Keratinocyte (primary cell): ENCODE measurements around the gene DOCK7. TPM values are rescaled to one million over a fixed set of nuclear protein-coding genes. Genes with fewer than 3 reads are reported as not detected.

ENCODE experiments used
- DNase-seq: peaks from one replicate; pipeline ENCODE4 v3.0.0-alpha.2; 2011; ENCODE audit warnings: low read depth, missing footprints, low spot score
- FAIRE-seq: peaks from 2 replicates; lab custom pipeline; 2011; peaks lifted over from hg19 to GRCh38; lab: Jason Lieb, UNC
- H2AFZ ChIP-seq: 2 replicates; pipeline ENCODE4 v1.6.0; 2012; ENCODE audit warnings: low read length, control low read depth, inconsistent platforms; ENCODE audit not compliant: control insufficient read depth
- H3K27ac ChIP-seq: 2 replicates; pipeline ENCODE4 v1.5.1; 2011; ENCODE audit warnings: low read length; ENCODE audit not compliant: control insufficient read depth, insufficient read depth
- H3K27me3 ChIP-seq: 3 replicates; pipeline ENCODE4 v1.6.0; 2011; ENCODE audit warnings: low read length; ENCODE audit not compliant: control insufficient read depth, insufficient read depth; ENCODE audit errors: extremely low read depth
- H3K36me3 ChIP-seq, 2 experiments: 2 replicates in 1 of 2; 3 replicates in 1 of 2; pipeline ENCODE4 v1.5.1; 2011; ENCODE audit warnings: low read length in 2 of 2, mild to moderate bottlenecking in 1 of 2; ENCODE audit not compliant: control insufficient read depth in 2 of 2, insufficient read depth in 2 of 2; ENCODE audit errors: extremely low read depth in 1 of 2
- H3K4me1 ChIP-seq: 3 replicates; pipeline ENCODE4 v1.5.1; 2011; ENCODE audit warnings: low read length; ENCODE audit not compliant: control insufficient read depth, insufficient read depth; ENCODE audit errors: extremely low read depth
- H3K4me2 ChIP-seq: 3 replicates; pipeline ENCODE4 v1.6.0; 2011; ENCODE audit warnings: low read depth, low read length; ENCODE audit not compliant: control insufficient read depth, insufficient read depth; ENCODE audit errors: extremely low read depth
- H3K4me3 ChIP-seq, 3 experiments: fragments of 200-600 bp in 1 of 3; sonication (generic) in 1 of 3; 2 replicates in 2 of 3; 3 replicates in 1 of 3; pipeline ENCODE4 v1.5.1; 2011 to 2016; ENCODE audit warnings: low read length in 3 of 3, mild to moderate bottlenecking in 3 of 3, control low read depth in 2 of 3, inconsistent platforms in 1 of 3, low read depth in 1 of 3, mixed read lengths in 1 of 3, mixed run types in 1 of 3, moderate library complexity in 1 of 3; ENCODE audit not compliant: control insufficient read depth in 2 of 3, insufficient read depth in 2 of 3; ENCODE audit errors: extremely low read depth in 1 of 3
- H3K79me2 ChIP-seq: 2 replicates; pipeline ENCODE4 v1.6.0; 2012; ENCODE audit warnings: low read length; ENCODE audit not compliant: control insufficient read depth, insufficient read depth
- H3K9ac ChIP-seq: 3 replicates; pipeline ENCODE4 v1.6.0; 2011; ENCODE audit warnings: low read length; ENCODE audit not compliant: control insufficient read depth, insufficient read depth; ENCODE audit errors: extremely low read depth
- H3K9me1 ChIP-seq: 3 replicates; pipeline ENCODE4 v1.6.0; 2011; ENCODE audit warnings: low read length; ENCODE audit not compliant: control insufficient read depth, insufficient read depth; ENCODE audit errors: extremely low read depth
- H3K9me3 ChIP-seq: 2 replicates; pipeline ENCODE4 v1.5.1; 2012; ENCODE audit warnings: low read depth, low read length; ENCODE audit not compliant: control insufficient read depth
- H4K20me1 ChIP-seq: 3 replicates; pipeline ENCODE4 v1.6.0; 2011; ENCODE audit warnings: low read length; ENCODE audit not compliant: control insufficient read depth, insufficient read depth; ENCODE audit errors: extremely low read depth
- CTCF ChIP-seq, 3 experiments: IDR thresholded peaks in 1 of 3; conservative IDR thresholded peaks in 1 of 3; optimal IDR thresholded peaks in 1 of 3; 2 replicates in 2 of 3; 3 replicates in 1 of 3; pipeline versions ENCODE3 to v1.5.1; 2011; ENCODE audit warnings: low read length in 3 of 3, mild to moderate bottlenecking in 3 of 3, moderate library complexity in 2 of 3, control low read depth in 1 of 3, inconsistent platforms in 1 of 3; ENCODE audit not compliant: insufficient read depth in 2 of 3; ENCODE audit errors: extremely low read depth in 1 of 3
- EZH2 ChIP-seq: IDR thresholded peaks from one replicate; pipeline ENCODE4 v1.6.1; 2012; ENCODE audit warnings: inconsistent platforms, mild to moderate bottlenecking, low read length, moderate library complexity
- dilution Hi-C: fragments of 300-500 bp; cut with MboI; formaldehyde crosslinking; loops from one replicate; pipeline ENCODE4 v1.7.0; 2020; ENCODE audit warnings: low sequenced_read_pairs; ENCODE audit not compliant: extremely low pct_ligation_motif_present
- polyA plus RNA-seq, 5 experiments: library from polyadenylated mRNA; depleted of rRNA in 3 of 5; stranded (reverse) in 3 of 5; stranded (forward) in 1 of 5; unstranded in 1 of 5; fragments of >200 nt; gene quantifications; 1 replicate in 1 of 5; 2 replicates in 3 of 5; 3 replicates in 1 of 5; pipeline versions ENCODE4 v1.2.1 to v1.2.3, GENCODE V29; 2011 to 2012; ENCODE audit warnings: missing spikeins in 2 of 5, low read depth in 1 of 5, low replicate concordance in 1 of 5

Gene DOCK7
- polyA plus RNA-seq, 1 donor (not counting 4 experiments of a cell fraction or from before 2014, with no cell fraction given): 66.9 TPM

- H3K4me3 ChIP-seq: no peak overlapping the region
- no peaks in the 10 kb centered on the region for H4K20me1 ChIP-seq
- no peaks in the 10 kb centered on the region for H3K9me3 ChIP-seq
- TF ChIP-seq EZH2 (no peak), CTCF (optimal IDR thresholded peaks at IDR 0.05 in 1 of 3, IDR thresholded peaks at IDR 0.05 in 1 of 3, conservative IDR thresholded peaks at IDR 0.05 in 1 of 3; ENCODE audit: extremely low read depth in 1 of 3, insufficient read depth in 2 of 3, low read length in 3 of 3) (no peak)
- peaks cover 0 to 9% of the 10 kb centered on the region in 2 experiments for H3K36me3 ChIP-seq
- H3K9ac ChIP-seq: no peak overlapping the region
- dilution Hi-C loops: no loop called here
- H3K9me1 ChIP-seq: no peaks in the 10 kb centered on the region
- no peaks in the 10 kb centered on the region for H3K79me2 ChIP-seq
- no peak overlapping the region for H3K27ac ChIP-seq
- no peaks in the 10 kb centered on the region for H3K27me3 ChIP-seq
- no peak overlapping the region for H3K4me2 ChIP-seq
- no peak for DNase-seq
- peak; percentile 20 for FAIRE-seq
- no peaks in the 10 kb centered on the region for H3K4me1 ChIP-seq
- no peak overlapping the region for H2AFZ ChIP-seq
Measured at GRCh38 chr1:62467092-62467491, 221.1 kb downstream of the DOCK7 start.

GRCh38 chr1:62462370-62462769 lies 225.8 kb downstream of the DOCK7 start:
- no peak for FAIRE-seq

More at GRCh38 chr1:62462370-62462769, 225.8 kb downstream of the DOCK7 start:
- H3K4me2 ChIP-seq: no peak overlapping the region
- H3K4me1 ChIP-seq: no peaks in the 10 kb centered on the region
- peaks cover 0 to 6% of the 10 kb centered on the region in 2 experiments for H3K36me3 ChIP-seq
- TF ChIP-seq EZH2: no peak
- no peak for TF ChIP-seq CTCF (optimal IDR thresholded peaks at IDR 0.05 in 1 of 3, IDR thresholded peaks at IDR 0.05 in 1 of 3, conservative IDR thresholded peaks at IDR 0.05 in 1 of 3; ENCODE audit: extremely low read depth in 1 of 3, insufficient read depth in 2 of 3, low read length in 3 of 3)
- H3K9me1 ChIP-seq: no peaks in the 10 kb centered on the region
- no peak for DNase-seq
- no peaks in the 10 kb centered on the region for H3K9me3 ChIP-seq
- no peaks in the 10 kb centered on the region for H4K20me1 ChIP-seq
- H3K27ac ChIP-seq: no peak overlapping the region
- no peaks in the 10 kb centered on the region for H3K79me2 ChIP-seq
- H2AFZ ChIP-seq: no peak overlapping the region
- dilution Hi-C loops: no loop called here
- no peak overlapping the region for H3K4me3 ChIP-seq
- H3K27me3 ChIP-seq: no peaks in the 10 kb centered on the region
- H3K9ac ChIP-seq: no peak overlapping the region
